ENCODE data around the gene C5AR1.
"Not testable (repeated sequence)": the region's sequence is repeated elsewhere in the genome, so short reads cannot be mapped to it uniquely, and the experiment has no call there.

The C5AR1 gene

DNA sequence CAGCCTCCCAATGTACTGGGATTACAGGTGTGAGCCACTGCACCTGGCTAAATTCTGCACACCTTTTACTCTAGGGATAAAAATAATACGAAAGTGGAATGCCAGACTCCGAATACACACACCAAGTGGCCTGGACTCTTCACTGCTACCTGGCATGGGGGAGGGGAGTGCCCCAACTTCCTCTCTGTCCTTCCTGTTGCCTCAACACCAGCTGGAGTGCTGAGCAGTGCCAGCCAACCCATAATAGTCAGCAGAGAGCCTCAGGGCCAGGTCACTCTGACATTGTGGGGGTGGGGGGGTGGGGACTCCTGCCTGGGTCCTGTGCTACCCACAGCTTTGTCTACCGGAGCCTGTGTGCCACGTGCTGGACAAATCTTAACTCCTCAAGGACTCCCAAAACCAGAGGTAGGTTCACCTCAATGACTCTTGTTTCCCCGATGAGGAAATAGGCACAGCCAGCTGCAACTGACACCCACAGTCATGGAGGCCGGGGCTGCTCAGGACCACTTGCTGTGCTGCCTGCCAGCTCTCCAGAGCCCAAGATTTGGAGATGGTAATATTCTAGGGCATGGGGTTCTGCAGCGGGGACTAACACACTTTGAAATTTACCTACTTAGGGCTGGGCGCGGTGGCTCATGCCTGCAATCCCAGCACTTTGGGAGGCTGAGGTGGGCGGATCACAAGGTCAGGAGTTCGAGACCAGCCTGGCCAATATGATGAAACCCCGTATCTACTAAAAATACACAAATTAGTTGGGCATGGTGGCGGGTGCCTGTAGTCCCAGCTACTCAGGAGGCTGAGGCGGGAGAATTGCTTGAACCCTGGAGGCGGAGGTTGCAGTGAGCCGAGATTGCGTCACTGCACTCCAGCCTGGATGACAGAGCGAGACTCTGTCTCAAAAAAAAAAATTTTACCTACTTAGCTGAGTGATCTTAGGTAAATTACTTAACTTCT, 27.4 kb downstream of the C5AR1 start:
- peak; percentile 6 for DNase-seq

DNA sequence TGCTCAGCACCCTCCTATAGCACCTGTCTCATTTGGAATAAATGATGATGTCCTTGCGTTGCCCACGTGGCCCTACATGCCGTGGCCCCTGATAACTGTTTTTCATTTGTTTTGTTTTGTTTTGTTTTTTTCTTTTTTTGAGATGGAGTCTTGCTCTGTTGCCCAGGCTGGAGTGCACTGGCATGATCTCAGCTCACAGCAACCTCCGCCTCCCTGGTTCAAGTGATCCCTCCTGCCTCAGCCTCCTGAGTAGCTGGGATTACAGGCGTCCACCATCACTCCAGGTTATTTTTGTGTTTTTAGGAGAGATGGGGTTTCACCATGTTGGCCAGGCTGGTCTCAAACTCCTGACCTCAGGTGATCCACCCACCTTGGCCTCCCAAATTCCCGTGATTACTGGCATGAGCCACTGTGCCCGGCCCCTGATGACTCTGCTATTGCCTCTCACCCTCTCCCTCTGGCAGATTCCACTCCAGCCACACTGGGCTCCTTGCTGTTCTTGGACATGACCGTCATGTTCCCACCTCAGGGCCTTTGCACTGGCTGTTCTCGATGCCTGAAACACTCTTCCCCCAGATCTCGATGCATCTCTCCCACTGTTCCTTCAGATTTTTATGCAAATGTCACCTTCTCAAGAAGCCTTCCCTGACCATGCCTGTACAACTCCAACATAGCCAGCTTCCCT, 29.7 kb downstream of the C5AR1 start:
- no peak for DNase-seq

DNA sequence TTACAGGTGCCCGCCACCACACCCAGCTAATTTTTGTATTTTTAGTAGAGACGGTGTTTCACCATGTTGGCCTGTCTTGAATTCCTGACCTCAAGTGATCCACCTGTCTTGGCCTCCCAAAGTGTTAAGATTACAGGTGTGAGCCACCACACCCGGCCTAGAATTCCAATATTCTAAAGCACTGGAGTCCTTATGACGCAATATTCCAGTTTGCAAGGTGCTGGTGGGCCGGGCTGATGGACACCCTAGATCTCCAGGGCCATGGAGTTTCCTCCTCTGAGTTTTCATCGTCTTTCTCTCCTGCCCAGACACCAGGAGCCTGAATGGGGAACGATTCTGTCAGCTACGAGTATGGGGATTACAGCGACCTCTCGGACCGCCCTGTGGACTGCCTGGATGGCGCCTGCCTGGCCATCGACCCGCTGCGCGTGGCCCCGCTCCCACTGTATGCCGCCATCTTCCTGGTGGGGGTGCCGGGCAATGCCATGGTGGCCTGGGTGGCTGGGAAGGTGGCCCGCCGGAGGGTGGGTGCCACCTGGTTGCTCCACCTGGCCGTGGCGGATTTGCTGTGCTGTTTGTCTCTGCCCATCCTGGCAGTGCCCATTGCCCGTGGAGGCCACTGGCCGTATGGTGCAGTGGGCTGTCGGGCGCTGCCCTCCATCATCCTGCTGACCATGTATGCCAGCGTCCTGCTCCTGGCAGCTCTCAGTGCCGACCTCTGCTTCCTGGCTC, 31.0 kb downstream of the C5AR1 start:
- DNase-seq = no peak

DNA sequence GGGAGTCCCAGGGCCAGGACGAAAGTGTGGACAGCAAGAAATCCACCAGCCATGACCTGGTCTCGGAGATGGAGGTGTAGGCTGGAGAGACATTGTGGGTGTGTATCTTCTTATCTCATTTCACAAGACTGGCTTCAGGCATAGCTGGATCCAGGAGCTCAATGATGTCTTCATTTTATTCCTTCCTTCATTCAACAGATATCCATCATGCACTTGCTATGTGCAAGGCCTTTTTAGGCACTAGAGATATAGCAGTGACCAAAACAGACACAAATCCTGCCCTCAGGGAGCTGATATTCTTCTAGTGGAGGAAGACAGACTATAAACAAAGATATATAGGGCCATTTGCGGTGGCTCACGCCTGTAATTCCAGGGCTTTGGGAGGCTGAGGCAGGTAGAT, 32.1 kb downstream of the C5AR1 start:
- DNase-seq = no peak

DNA sequence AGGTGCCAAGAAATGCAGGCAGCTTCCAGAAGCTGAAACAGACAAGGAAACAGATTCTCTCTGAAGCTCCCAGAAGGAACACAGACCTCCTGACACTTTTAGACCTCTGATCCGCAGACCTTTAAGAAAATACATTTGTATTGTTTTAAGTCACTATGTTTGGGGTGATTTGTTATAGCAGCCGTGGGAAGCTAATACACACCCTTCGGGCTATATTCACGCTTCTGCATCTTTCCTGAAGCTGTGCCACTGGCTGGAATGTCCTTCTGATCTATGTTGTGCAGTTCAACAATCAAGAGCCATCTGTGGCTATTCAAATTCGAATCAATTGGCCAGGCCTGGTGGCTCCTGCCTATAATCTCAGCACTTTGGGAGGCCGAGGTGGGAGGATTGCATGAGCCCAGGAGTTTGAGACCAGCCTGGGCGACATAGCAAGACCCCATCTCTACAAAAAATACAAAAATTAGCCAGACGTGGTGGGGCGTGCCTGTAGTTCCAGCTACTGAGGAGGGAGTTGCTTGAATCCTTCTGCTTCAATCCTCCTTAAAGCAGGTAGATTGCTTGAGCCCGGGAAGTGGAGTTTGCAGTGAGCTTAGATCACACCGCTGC, 33.6 kb downstream of the C5AR1 start:
- no peak for DNase-seq

DNA sequence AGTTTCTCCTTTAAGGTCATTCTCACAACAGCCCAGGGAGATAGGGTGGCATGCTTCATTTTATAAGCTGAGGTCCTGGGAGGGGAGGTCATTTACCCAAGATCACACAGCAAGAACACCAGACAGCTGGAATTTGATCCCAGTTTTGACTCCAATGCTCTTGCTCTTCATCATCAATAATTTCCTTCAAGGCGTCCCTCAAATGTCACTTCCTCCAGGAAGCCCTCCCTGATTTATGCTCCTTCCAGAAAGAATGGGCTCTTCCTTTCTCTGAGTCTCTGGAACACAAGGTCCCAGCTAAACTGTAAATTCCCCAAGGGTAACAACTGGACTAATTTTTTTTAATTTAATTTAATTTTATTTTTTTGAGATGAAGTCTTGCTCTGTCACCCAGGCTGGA, 34.8 kb downstream of the C5AR1 start:
- no peak for DNase-seq

DNA sequence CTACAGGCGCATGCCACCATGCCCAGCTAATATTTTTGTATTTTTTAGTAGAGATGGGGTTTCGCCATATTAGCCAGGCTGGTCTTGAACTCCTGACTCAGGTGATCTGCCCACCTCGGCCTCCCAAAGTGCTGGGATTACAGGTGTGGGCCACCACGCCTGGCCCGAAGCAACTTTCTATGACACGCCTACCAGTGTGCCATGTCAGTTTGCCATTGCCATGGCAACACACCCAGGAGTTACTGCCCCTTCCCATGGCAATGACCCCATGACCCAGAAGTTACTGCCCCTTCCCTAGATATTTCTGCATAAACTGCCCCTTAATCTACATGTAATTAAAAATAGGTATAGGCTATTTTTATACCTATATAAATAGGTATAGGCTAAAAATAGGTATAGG, 36.4 kb downstream of the C5AR1 start:
- not testable (repeated sequence) for DNase-seq

DNA sequence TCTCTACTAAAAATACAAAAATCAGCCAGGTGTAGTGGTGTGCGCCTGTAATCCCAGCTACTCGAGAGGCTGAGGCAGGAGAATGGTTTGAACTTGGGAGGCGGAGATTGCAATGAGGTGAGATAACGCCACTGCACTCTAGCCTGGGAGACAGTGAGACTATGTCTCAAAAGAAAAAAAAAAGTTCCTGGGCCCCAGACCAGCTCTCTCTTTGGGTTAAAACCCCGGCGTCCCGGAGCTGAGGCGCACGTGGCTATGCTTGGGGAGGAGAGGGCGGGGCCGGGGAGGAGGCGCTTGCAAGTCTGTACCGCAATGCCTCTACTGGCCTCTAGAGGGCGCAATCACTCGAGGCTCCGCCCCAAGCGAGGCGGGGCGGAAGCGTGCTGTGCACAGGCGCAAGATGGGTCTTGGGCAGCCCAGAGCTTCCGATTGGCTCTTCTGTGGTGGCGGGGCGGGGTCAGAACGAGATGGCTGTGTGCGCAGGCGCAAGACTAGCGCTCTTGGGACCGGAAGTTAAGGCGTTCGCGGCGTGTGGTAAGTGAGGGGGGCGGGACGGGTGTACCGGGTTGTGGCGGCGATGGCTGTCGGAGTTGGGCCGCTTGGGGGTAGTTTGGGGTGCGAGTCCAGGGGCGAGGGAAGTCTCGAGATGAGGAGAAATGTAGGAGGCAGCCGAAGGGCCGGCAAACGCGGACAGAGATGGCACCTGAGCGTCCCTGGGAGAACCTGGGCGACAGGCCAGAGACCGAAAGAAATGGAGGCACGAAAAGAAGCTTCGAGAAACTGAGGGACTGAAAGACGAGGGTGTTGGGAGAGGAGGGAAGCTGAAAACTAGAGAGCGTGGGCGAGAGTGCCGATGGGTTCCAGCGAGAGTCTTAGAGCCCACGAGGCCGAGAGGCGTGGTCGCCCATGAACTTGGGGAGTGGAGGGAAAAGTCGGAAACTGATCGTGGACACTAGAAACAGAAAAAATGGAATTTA, 39.4 kb downstream of the C5AR1 start, which contains the start of gene DHX34:
Gene DHX34, plus strand, starts transcription at position 497 of the 977 bp plus-strand sequence. CDS start 3,716 bp downstream, outside the sequence.
- peak; percentile 99 for DNase-seq

DNA sequence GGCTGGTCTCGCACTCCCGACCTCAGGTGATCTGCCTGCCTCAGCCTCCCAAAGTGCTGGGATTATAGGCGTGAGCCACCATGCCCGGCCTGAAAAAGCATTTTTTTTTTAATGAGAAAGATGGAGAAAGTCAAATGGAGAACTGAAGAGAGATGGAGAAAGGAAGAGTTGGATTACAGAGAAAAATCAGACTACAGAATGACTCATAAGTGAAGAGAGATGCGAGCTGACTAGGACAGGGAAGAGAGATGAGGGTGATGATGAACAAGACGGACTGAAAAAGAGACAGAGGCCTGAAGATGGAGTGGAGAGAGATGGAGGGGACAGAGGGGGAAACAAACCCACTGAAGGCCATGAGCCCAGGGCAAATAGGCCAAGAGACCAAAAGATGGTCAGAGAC, 41.0 kb downstream of the C5AR1 start:
- peak; percentile 4 for DNase-seq

DNA sequence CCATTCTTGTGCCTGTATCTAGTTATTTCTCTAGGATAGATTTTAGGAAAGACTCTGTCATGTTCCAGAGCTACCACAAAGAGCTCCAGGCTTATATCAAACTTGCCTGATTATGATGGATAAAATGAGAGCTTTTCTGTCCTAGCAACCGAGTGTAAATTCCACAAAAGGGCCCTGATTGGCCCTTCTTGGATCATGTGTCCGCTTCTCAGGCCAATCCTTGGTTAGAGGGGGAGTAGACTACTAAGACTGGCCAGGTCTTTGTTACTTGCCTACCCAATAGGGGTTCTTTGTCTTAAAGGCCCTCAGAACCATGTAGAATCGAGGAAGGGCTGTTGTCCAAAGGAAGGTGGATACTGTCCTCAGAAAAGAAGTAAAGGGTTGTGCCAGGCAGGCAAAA, 41.9 kb downstream of the C5AR1 start:
- no peak for DNase-seq

DNA sequence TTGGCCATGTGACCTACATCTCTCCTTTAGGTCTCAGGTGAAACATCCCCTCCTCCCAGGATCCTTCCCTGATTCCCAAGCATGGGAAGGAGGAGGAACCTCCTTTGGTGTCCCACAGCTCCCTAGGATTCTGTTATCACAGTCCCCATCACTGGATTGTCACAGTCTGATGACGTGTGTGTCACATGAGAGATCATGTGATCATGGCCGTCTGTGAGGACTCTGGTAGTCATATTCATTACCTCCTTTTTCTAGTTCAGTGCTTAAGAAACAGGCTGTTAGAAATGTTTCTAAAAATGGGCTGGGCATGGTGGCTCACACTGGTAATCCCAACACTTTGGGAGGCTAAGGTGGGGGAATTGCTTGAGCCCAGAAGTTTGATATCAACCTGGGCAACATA, 42.4 kb downstream of the C5AR1 start:
- no peak for DNase-seq

DNA sequence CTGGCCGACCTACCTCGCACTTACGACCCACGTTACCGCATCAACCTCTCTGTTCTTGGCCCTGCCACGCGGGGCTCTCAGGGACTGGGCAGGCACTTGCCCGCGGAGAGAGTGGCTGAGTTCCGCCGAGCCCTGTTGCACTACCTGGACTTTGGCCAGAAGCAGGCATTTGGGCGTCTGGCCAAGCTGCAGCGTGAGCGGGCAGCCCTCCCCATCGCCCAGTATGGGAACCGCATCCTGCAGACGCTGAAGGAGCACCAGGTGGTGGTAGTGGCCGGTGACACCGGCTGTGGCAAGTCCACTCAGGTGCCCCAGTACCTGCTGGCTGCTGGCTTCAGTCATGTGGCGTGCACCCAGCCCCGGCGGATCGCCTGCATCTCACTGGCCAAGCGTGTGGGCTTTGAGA, 43.6 kb downstream of the C5AR1 start:
- DNase-seq = no peak

DNA sequence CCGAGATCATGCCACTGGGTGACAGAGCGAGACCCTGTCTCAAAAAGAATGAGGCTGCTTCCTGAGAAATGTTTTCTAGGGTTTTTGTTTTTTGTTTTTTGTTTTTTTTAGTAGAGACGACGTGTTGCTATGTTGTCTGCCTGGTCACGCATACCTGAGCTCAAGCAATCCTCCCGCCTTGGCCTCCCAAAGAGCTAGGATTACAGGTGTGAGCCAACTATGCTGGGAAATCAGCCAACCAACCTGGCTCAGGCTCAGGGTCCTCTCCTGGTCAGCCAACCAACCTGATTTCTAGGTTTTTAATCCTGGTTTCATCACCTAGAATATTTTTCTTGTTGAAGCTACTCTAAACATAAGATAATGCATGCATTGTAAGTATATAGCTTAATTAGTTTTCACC, 47.2 kb downstream of the C5AR1 start:
- DNase-seq = no peak

DNA sequence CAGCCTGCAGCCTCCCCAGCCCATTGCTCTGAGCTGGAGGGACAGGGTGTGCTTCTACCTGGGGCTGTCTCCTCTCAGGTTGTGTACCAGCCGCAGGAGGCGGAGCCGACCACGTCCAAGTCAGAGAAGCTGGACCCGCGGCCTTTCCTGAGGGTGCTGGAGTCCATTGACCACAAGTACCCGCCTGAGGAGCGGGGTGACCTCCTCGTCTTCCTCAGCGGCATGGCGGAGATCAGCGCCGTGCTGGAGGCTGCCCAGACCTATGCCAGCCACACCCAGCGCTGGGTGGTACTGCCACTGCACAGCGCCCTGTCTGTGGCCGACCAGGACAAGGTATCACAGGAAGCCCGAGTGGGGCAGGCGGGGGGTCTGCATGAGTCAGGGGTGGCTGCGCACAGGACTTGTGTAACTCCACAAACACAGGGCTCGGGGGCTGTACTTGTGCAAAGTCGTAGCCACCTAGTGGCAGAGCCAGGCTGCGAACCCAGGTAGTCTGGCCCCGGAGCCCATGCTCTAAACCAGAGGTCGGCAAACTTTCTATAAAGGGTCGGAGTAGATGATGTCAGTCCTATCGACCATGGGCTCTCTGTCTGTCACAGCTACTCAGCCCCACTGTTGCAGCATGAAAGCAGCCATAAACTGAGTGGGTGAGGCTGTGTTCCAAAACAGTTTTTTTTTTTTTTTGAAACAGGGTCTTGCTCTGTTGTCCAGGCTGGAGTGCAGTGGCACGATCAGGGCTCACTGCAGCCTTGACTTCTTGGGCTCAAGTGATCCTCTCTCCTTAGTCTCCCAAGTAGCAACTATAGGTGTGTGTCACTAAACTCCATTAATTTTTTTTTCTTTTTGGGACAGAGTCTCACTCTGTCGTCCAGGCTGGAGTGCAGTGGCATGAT, 48.4 kb downstream of the C5AR1 start:
- DNase-seq = peak; percentile 25

DNA sequence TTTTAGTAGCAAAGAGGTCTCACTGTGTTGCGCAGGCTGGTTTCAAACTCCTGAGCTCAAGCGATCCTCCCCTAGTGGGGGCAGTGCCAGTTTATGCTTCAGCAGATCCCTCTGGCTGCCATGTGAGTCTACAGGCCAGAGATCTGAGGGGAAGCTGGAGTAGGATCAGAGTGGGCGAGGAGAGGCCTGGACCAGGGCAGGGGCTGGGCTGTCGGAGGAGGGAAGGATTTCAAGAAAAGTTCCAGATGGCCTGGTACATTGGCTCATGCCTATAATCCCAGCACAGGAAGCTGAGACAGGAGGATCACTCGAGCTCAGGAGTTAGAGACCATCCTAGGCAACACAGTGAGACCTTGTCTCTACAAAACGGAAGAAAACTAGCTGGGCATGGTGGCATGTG, 49.3 kb downstream of the C5AR1 start:
- no peak for DNase-seq

DNA sequence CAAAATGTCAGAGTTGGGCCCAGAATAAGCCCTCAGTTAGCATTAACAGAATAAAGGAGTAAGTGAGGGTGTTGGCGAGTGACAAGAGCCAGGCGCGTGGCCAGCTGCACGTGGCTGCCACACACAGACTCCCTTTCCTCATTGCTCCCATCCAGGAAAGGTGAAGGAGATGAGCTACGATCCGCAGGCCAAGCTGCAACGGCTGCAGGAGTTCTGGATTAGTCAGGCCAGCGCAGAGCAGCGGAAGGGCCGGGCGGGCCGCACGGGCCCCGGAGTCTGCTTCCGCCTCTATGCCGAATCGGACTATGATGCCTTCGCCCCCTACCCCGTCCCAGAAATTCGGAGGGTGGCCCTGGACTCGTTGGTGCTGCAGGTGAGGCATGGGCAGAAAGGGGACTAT, 52.7 kb downstream of the C5AR1 start:
- DNase-seq = no peak

DNA sequence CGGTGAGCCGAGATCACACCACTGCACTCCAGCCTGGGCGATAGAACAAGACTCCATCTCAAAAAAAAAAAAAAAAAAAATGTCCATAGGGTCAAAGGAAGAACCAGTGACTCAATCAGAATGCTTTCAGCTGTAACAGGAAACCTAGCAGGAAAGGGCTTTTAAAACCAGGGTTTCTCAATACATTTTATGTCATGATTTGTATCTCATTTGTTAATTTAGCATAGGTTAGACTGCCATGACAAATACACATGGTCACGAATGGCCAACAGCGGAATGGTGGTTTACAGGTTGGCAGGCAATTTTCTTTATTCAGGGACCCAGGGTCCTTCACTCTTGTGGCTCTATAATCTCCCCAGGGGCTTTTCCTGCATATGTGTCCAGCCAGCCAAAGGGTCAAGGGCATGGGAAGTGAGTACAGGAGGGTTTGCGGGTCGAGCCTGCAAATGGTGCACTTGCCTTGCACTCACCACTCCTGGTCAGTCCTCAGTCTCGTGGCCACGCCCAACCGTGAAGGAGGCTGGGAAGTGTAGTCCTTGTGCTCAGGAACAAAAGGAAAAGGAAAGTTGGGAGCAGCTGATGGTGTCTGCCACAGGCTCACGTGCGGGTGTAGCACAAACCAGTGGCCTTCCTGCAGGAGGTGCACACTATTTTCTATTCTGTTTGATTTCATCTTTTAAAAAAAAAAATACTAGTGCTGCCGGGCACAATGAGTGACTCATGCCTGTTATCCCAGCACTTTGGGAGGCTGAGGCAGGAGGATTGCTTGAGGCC, 54.3 kb downstream of the C5AR1 start:
- no peak for DNase-seq

DNA sequence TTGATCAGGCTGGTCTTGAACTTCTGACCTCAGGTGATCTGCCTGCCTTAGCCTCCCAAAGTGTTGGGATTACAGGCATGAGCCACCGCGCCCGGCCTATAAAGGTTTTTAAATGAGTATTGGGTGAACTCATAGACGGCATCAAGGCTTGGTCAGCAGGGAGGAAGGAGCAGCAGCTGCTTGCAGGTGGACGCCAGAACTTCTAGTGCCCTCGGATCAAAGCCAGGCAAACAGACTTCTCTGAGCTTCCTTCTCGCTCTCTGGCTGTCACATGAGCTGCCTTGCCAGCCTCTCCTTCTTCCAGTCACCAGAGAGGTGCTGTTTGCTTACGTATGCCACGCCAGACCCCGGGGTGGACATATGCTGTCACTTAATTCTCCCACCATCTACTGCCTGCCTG, 55.8 kb downstream of the C5AR1 start:
- not testable (repeated sequence) for DNase-seq

DNA sequence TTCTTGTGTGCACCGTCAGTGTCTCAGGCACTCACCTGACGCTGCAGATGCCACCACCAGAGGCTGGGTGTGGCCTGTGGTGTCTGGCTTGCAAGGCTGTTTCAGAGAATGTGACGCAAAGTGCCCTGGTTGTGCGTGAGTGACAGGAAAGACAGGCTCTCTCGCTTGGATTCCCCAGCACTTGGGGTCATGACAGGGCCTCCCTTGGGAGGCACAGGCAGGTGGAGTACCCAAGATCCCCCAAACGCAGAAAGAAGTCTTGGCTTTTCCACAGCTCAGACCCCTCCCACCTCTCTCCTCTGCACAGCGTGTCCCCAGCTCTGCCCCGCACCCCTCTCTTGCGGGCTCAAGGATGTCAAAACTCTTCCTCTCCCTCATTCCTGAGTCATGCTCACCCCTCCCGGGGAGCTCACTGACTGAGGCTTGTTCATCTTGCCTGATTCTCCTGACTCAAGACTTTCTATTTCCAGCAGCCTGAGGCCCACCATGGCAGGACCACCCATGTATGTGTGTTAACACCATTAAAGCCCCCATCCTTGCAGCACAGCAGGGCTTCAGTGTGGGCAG, 60.5 kb downstream of the C5AR1 start:
- DNase-seq = no peak
